DND-41 (cell line): Measurements from ENCODE around the gene NDUFA12.

ENCODE experiments used
- ATAC-seq: fragments of 200-7000 bp; cut with Tn5 transposase; 3 replicates; pipeline ENCODE4 v1.9.1; 2021; ENCODE audit warnings: low read depth; ENCODE audit not compliant: insufficient read depth
- DNase-seq: peaks from one replicate; pipeline ENCODE4 v3.0.0-alpha.2; 2020
- H2AFZ ChIP-seq: 2 replicates; pipeline ENCODE4 v1.6.0; 2012; ENCODE audit warnings: low read depth, low read length
- H3K27ac ChIP-seq: 2 replicates; pipeline ENCODE4 v1.5.1; 2012; ENCODE audit warnings: low read length, inconsistent platforms
- H3K27me3 ChIP-seq: fragments of 200-600 bp; sonication (generic); 2 replicates; pipeline ENCODE4 v1.6.0; 2012; ENCODE audit warnings: low read length, mild to moderate bottlenecking, inconsistent platforms; ENCODE audit not compliant: insufficient read depth, poor library complexity
- H3K36me3 ChIP-seq: 2 replicates; pipeline ENCODE4 v1.5.1; 2012; ENCODE audit warnings: low read length, inconsistent platforms; ENCODE audit not compliant: insufficient read depth
- H3K4me1 ChIP-seq: 2 replicates; pipeline ENCODE4 v1.5.1; 2012; ENCODE audit warnings: mild to moderate bottlenecking, low read length; ENCODE audit not compliant: insufficient read depth
- H3K4me2 ChIP-seq: 2 replicates; pipeline ENCODE4 v1.6.0; 2012; ENCODE audit warnings: mild to moderate bottlenecking, moderate library complexity, low read length, inconsistent platforms; ENCODE audit not compliant: insufficient read depth
- H3K4me3 ChIP-seq, 2 experiments: fragments of 200-600 bp in 1 of 2; shearing (Covaris generic) in 1 of 2; 2 replicates each; pipeline ENCODE4 v1.5.1; 2012 to 2016; ENCODE audit warnings: inconsistent platforms in 2 of 2, low read length in 2 of 2, mild to moderate bottlenecking in 2 of 2, low read depth in 1 of 2, moderate library complexity in 1 of 2
- H3K79me2 ChIP-seq: 2 replicates; pipeline ENCODE4 v1.6.0; 2012; ENCODE audit warnings: low read length, inconsistent platforms; ENCODE audit not compliant: insufficient read depth
- H3K9ac ChIP-seq: 2 replicates; pipeline ENCODE4 v1.6.0; 2012; ENCODE audit warnings: low read depth, mild to moderate bottlenecking, inconsistent platforms, low read length, moderate library complexity
- H3K9me3 ChIP-seq: 2 replicates; pipeline ENCODE4 v1.5.1; 2012; ENCODE audit warnings: low read length, moderate library complexity, mild to moderate bottlenecking, inconsistent platforms; ENCODE audit not compliant: insufficient read depth, severe bottlenecking
- H4K20me1 ChIP-seq: 2 replicates; pipeline ENCODE4 v1.6.0; 2012; ENCODE audit warnings: low read length; ENCODE audit not compliant: insufficient read depth
- CTCF ChIP-seq: IDR thresholded peaks from 2 replicates; pipeline ENCODE4 v1.5.1; 2012; ENCODE audit warnings: borderline replicate concordance, low read length, moderate library complexity, mild to moderate bottlenecking; ENCODE audit not compliant: poor library complexity, severe bottlenecking; ENCODE audit errors: extremely low read depth
- EZH2 ChIP-seq: IDR thresholded peaks from 3 replicates; pipeline ENCODE4 v1.6.1; 2012; ENCODE audit warnings: borderline replicate concordance, low read depth, mild to moderate bottlenecking, moderate library complexity, low read length, inconsistent platforms; ENCODE audit not compliant: severe bottlenecking

The NDUFA12 gene

GRCh38 chr12:95002754-95003153 is 743 bp downstream of the NDUFA12 start:
- Histone ChIP-seq H3K4me1 (peaks cover 47% of the 10 kb centered on the region), H3K9me3 (peaks cover 11% of the 10 kb centered on the region), H4K20me1 (no peaks in the 10 kb centered on the region), H3K27ac (peak overlapping the region; percentile 85), H3K36me3 (peaks cover 13% of the 10 kb centered on the region; the same call in 1 of the 2 replicates), H3K27me3 (no peaks in the 10 kb centered on the region), H2AFZ (peak overlapping the region; percentile 90), H3K9ac (peak overlapping the region; percentile 73), H3K79me2 (peaks cover 56% of the 10 kb centered on the region), H3K4me3 (peak overlapping the region; percentile 57 to 73), H3K4me2 (peak overlapping the region; percentile 91)
- ATAC-seq (no peak), DNase-seq (no peak)
- no peak for TF ChIP-seq EZH2
- no peak for TF ChIP-seq CTCF

GRCh38 chr12:94998326-94998725 is 5.2 kb downstream of the NDUFA12 start:
- Histone ChIP-seq H3K4me3 (no peak overlapping the region), H3K9ac (no peak overlapping the region), H3K79me2 (peaks cover 80% of the 10 kb centered on the region), H3K36me3 (peaks cover 26% of the 10 kb centered on the region), H3K27ac (no peak overlapping the region), H3K9me3 (no peaks in the 10 kb centered on the region), H3K4me2 (no peak overlapping the region), H3K4me1 (peaks cover 34% of the 10 kb centered on the region), H4K20me1 (peaks cover 3% of the 10 kb centered on the region; the same call in 1 of the 2 replicates), H3K27me3 (no peaks in the 10 kb centered on the region), H2AFZ (no peak overlapping the region)
- no peak for DNase-seq
- no peak for ATAC-seq
- no peak for TF ChIP-seq CTCF
- TF ChIP-seq EZH2: no peak

GRCh38 chr12:94997726-94998125 is 5.8 kb downstream of the NDUFA12 start:
- H2AFZ ChIP-seq: no peak overlapping the region
- no peak overlapping the region for H3K27ac ChIP-seq
- no peak overlapping the region for H3K4me3 ChIP-seq
- H4K20me1 ChIP-seq: peaks cover 3% of the 10 kb centered on the region; the same call in 1 of the 2 replicates
- H3K36me3 ChIP-seq: peaks cover 27% of the 10 kb centered on the region
- no peak overlapping the region for H3K9ac ChIP-seq
- DNase-seq (no peak), ATAC-seq (no peak)
- H3K9me3 ChIP-seq: no peaks in the 10 kb centered on the region
- H3K4me1 ChIP-seq: peaks cover 32% of the 10 kb centered on the region
- H3K4me2 ChIP-seq: no peak overlapping the region
- H3K27me3 ChIP-seq: no peaks in the 10 kb centered on the region
- peaks cover 74% of the 10 kb centered on the region for H3K79me2 ChIP-seq
- TF ChIP-seq CTCF (no peak), EZH2 (no peak)
